AG04450 (cell line): ENCODE measurements around the gene NAV3. TPM values are rescaled to one million over a fixed set of nuclear protein-coding genes. Genes with fewer than 3 reads are reported as not detected.

Experiments used
- CTCF ChIA-PET: fragments of 300-600, 350-600 bp; formaldehyde crosslinking; extraction: SDS; loops from one replicate; lab custom pipeline; 2022; ENCODE audit warnings: antibody characterized with exemption, inconsistent platforms; lab: Charles Lee
- POLR2A ChIA-PET: fragments of 350-600 bp; formaldehyde crosslinking; extraction: SDS; loops from one replicate; lab custom pipeline; 2021; ENCODE audit warnings: antibody characterized with exemption, inconsistent platforms; lab: Yijun Ruan, JAX
- DNase-seq: peaks from one replicate; pipeline ENCODE4 v3.0.0-alpha.2; 2011; ENCODE audit warnings: low read depth, low spot score
- H3K27ac ChIP-seq: one replicate; pipeline ENCODE4 v1.5.1; 2012; ENCODE audit warnings: low read depth, low read length, control low read depth
- H3K27me3 ChIP-seq: one replicate; pipeline ENCODE4 v1.6.0; 2012; ENCODE audit warnings: low read length; ENCODE audit not compliant: control insufficient read depth, insufficient read depth
- H3K4me3 ChIP-seq: 2 replicates; pipeline ENCODE4 v1.5.1; 2011; ENCODE audit warnings: mild to moderate bottlenecking, low read depth, low read length, control low read depth
- H3K9me3 ChIP-seq: 2 replicates; pipeline ENCODE4 v1.5.1; 2012; ENCODE audit warnings: low read length; ENCODE audit not compliant: control insufficient read depth, insufficient read depth
- polyA plus RNA-seq: library from polyadenylated mRNA; depleted of rRNA; stranded (reverse); fragments of >200 nt; gene quantifications from 2 replicates; pipeline ENCODE4 v1.2.3, GENCODE V29; 2011
- TF ChIP-seq, protein P1 (sequence below): IDR thresholded peaks from 2 replicates; pipeline ENCODE4 v1.5.1; 2011; ENCODE audit warnings: low read depth, low read length, control low read depth, inconsistent platforms

NAV3 gene
- polyA plus RNA-seq, 1 experiment: 36.1 TPM

DNA sequence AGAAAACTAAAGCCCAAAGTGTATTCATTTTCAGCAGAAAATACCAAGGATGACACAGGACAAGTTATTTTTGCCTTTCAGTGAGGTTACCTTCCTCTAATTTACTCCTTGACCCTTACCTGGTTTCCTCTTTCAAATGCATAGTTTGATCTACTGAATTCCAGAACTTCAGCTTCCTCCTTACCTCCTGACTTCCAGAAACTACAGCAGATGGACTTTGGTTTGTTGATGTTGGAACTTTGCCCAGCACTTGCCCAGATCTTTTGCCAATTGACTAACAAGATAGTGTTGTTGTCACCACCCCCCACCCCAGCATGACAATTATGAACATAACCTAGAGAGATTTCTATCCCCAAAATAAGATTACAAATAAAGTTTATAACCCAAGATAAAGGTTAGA, 63.2 kb downstream of the NAV3 start:
- TF ChIP-seq, protein P1, sequence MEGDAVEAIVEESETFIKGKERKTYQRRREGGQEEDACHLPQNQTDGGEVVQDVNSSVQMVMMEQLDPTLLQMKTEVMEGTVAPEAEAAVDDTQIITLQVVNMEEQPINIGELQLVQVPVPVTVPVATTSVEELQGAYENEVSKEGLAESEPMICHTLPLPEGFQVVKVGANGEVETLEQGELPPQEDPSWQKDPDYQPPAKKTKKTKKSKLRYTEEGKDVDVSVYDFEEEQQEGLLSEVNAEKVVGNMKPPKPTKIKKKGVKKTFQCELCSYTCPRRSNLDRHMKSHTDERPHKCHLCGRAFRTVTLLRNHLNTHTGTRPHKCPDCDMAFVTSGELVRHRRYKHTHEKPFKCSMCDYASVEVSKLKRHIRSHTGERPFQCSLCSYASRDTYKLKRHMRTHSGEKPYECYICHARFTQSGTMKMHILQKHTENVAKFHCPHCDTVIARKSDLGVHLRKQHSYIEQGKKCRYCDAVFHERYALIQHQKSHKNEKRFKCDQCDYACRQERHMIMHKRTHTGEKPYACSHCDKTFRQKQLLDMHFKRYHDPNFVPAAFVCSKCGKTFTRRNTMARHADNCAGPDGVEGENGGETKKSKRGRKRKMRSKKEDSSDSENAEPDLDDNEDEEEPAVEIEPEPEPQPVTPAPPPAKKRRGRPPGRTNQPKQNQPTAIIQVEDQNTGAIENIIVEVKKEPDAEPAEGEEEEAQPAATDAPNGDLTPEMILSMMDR: no peak
- Histone ChIP-seq H3K9me3 (no peaks in the 10 kb centered on the region), H3K27ac (no peak overlapping the region), H3K27me3 (no peaks in the 10 kb centered on the region), H3K4me3 (no peak overlapping the region)
- POLR2A ChIA-PET: no interaction called here
- CTCF ChIA-PET: no interaction called here
- no peak for DNase-seq

DNA sequence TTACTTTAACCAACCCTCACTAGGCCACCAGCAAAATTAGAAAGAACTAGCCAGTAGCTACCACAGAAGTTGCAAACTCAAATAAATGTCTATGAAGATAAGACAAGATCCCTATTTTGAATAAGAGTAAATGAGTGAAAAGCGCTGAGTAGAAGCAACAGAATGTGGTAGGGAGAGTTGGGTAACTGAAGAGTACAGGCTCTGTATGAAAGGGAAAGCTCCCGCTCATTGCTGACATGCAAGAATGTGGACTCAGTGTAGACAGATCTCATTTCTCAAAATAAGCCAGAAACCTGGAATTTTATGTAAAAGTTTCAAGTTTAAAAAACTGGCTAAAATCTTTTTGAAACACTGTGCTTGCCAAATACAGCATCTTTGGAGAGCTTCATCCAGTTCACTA, 63.9 kb downstream of the NAV3 start:
- ChIA-PET CTCF (no interaction called here), POLR2A (no interaction called here)
- H3K4me3 ChIP-seq: no peak overlapping the region
- H3K27me3 ChIP-seq: no peaks in the 10 kb centered on the region
- H3K27ac ChIP-seq: no peak overlapping the region
- DNase-seq: no peak
- H3K9me3 ChIP-seq: no peaks in the 10 kb centered on the region
- TF ChIP-seq, protein P1: no peak

DNA sequence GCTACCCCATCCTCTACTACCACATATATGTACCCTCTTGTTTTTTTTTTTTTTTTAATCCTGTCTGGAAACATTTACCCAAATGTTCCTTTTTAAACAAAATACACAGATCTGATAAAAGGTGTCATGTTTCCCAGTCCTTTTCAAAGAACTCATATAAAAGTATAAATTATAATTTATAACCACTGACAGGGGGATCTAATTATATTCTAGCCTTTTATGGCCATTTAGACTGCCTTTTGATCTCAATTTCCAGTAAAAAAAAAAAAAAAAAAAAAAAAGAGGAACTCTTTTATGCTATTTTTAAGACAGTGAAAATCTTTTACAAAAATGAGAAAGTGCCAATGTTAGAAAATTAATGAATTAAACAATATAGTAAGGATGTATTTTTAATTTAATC, 65.0 kb downstream of the NAV3 start:
- Histone ChIP-seq H3K27ac (no peak overlapping the region), H3K4me3 (no peak overlapping the region), H3K9me3 (no peaks in the 10 kb centered on the region), H3K27me3 (no peaks in the 10 kb centered on the region)
- ChIA-PET POLR2A (no interaction called here), CTCF (no interaction called here)
- no peak for DNase-seq
- TF ChIP-seq, protein P1: no peak

DNA sequence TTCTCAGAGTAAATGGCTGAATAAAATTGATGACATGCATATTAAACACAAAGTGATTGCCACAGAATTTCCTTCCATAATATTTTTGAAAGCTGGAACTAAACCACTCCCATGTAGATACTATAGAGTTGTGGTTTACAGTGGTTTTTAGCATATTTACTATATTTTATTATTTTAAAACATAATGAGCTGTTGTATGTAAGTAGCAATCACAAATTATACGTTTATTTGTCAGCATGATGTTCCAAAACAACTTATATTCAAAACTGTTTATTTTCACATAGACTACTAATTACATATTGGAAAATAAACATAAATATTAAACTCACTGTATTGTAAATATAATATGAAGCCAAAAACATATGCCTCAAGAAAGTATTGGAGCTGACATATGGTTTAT, 77.2 kb downstream of the NAV3 start:
- POLR2A ChIA-PET: no interaction called here
- CTCF ChIA-PET: interaction anchor here (1.9 kb wide), 1 partner anchor 18 kb away, joined by 11 read pairs; no protein-coding TSS in a partner anchor
- Histone ChIP-seq H3K4me3 (no peak overlapping the region), H3K9me3 (no peaks in the 10 kb centered on the region), H3K27ac (no peak overlapping the region), H3K27me3 (no peaks in the 10 kb centered on the region)
- DNase-seq: no peak
- TF ChIP-seq, protein P1: no peak

DNA sequence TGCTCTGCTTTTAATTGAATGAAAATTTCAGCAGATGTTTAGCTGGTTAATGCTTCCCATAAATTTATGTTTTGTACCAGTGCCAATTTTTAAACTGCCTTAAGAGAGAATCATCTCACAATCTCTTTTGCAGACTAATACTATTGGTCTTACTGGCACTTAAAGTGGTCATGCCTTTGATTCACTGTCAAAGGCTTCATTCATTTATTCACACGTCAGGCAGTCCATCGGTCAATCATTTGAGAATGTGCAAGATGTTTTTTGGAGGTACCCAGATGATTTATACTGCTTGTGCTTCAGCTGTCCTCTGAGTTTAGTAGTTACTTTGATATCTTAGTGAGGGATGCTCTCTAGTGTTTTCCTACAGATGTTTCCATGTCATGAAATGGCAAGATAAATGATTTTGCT, 83.4 kb downstream of the NAV3 start:
- no peak overlapping the region for H3K27ac ChIP-seq
- TF ChIP-seq, protein P1: no peak
- H3K27me3 ChIP-seq: no peaks in the 10 kb centered on the region
- no peaks in the 10 kb centered on the region for H3K9me3 ChIP-seq
- ChIA-PET CTCF (interaction anchor here (0.8 to 4.1 kb wide), 3 partner anchors 12 to 229 kb away, joined by 3 to 47 read pairs (median 3); no protein-coding TSS in a partner anchor), POLR2A (no interaction called here)
- no peak overlapping the region for H3K4me3 ChIP-seq
- no peak for DNase-seq
